KMS-11 (cell line): ENCODE measurements around the gene HOXA4.

Source experiments
- H2AFZ ChIP-seq: fragments of 200-600 bp; sonication (generic); 2 replicates; pipeline ENCODE4 v1.6.1; 2016; ENCODE audit warnings: antibody characterized with exemption, mixed run types, low read depth
- H3K27ac ChIP-seq: fragments of 200-600 bp; sonication (generic); 2 replicates; pipeline ENCODE4 v1.6.1; 2016; ENCODE audit warnings: mild to moderate bottlenecking, mixed run types
- H3K27me3 ChIP-seq: fragments of 200-600 bp; sonication (generic); 2 replicates; pipeline ENCODE4 v1.6.1; 2017; ENCODE audit warnings: mild to moderate bottlenecking, low read depth, mixed run types, moderate library complexity; ENCODE audit not compliant: insufficient read depth
- H3K36me3 ChIP-seq: fragments of 200-600 bp; sonication (generic); 2 replicates; pipeline ENCODE4 v1.6.1; 2017; ENCODE audit warnings: mild to moderate bottlenecking, mixed run types; ENCODE audit not compliant: insufficient read depth
- H3K4me1 ChIP-seq: fragments of 200-600 bp; sonication (generic); 2 replicates; pipeline ENCODE4 v1.6.1; 2016; ENCODE audit warnings: mild to moderate bottlenecking, low read depth, mixed run types; ENCODE audit not compliant: poor library complexity, severe bottlenecking
- H3K4me2 ChIP-seq: fragments of 200-600 bp; sonication (generic); 2 replicates; pipeline ENCODE4 v1.7.0; 2016; ENCODE audit warnings: mild to moderate bottlenecking, mixed run types
- H3K4me3 ChIP-seq: fragments of 200-600 bp; sonication (generic); IDR thresholded peaks from 2 replicates; pipeline ENCODE4 v1.6.1; 2017; ENCODE audit warnings: low read depth, low read length, mixed read lengths; ENCODE audit not compliant: insufficient read depth
- H3K79me2 ChIP-seq: fragments of 200-600 bp; sonication (generic); 2 replicates; pipeline ENCODE4 v1.6.1; 2016; ENCODE audit warnings: low read depth, mixed run types; ENCODE audit not compliant: insufficient read depth
- H3K9ac ChIP-seq: fragments of 200-600 bp; sonication (generic); 2 replicates; pipeline ENCODE4 v1.6.1; 2016; ENCODE audit warnings: mild to moderate bottlenecking, mixed run types
- H4K20me1 ChIP-seq: fragments of 200-600 bp; sonication (generic); 2 replicates; pipeline ENCODE4 v1.6.1; 2016; ENCODE audit warnings: mild to moderate bottlenecking, mixed run types; ENCODE audit not compliant: insufficient read depth
- TF ChIP-seq, protein P1 (sequence below): fragments of 200-600 bp; sonication (generic); conservative IDR thresholded peaks from 2 replicates; pipeline ENCODE4 v1.6.1; 2017; ENCODE audit warnings: low read depth, mild to moderate bottlenecking, antibody characterized with exemption, low read length, moderate library complexity, mixed read lengths

Gene HOXA4

DNA sequence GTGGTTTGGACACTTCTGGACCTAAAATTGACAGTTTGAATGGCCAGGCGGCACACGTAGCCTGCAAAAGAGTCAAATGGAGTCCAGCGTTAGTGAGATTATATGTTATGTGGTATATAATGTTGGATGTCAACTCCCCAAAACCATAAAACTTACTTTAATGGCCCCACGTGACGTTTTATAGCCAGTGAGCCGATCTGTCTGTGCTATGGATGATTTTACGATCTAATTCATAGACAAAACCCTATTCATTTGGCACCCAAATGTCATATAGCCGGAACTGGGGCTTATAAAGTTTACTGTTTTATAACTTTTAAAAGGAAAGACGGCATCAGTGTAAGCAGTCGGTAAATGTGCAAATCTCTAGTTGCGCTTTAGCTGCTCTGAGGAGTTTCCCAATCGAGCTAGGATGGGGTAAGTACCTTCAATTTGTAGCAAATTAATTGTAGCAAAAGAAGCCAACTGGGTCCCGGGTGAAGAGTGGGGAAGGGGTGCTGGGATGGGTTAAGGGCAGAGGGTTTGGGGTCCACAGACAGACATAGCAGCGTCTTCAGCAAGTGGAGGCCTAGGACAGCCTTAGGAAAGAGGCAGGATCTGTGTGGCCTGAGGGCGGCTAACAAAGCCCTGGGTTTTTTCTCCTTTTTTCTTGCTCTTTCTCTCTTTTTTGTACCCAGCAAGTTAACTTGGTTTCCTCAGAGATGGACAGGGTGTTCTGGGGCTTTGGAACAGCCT, 9.7 kb upstream of the HOXA4 start:
- no peaks in the 10 kb centered on the region for H3K79me2 ChIP-seq
- no peaks in the 10 kb centered on the region for H3K36me3 ChIP-seq
- no peak overlapping the region for H3K4me3 ChIP-seq
- no peaks in the 10 kb centered on the region for H4K20me1 ChIP-seq
- peaks cover 5% of the 10 kb centered on the region for H3K4me1 ChIP-seq
- H3K27me3 ChIP-seq, result no peaks in the 10 kb centered on the region
- H3K27ac ChIP-seq, result no peak overlapping the region
- H3K9ac ChIP-seq, result no peak overlapping the region
- H3K4me2 ChIP-seq, result no peak overlapping the region
- H2AFZ ChIP-seq, result no peak overlapping the region
- TF ChIP-seq, protein P1, sequence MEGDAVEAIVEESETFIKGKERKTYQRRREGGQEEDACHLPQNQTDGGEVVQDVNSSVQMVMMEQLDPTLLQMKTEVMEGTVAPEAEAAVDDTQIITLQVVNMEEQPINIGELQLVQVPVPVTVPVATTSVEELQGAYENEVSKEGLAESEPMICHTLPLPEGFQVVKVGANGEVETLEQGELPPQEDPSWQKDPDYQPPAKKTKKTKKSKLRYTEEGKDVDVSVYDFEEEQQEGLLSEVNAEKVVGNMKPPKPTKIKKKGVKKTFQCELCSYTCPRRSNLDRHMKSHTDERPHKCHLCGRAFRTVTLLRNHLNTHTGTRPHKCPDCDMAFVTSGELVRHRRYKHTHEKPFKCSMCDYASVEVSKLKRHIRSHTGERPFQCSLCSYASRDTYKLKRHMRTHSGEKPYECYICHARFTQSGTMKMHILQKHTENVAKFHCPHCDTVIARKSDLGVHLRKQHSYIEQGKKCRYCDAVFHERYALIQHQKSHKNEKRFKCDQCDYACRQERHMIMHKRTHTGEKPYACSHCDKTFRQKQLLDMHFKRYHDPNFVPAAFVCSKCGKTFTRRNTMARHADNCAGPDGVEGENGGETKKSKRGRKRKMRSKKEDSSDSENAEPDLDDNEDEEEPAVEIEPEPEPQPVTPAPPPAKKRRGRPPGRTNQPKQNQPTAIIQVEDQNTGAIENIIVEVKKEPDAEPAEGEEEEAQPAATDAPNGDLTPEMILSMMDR, result no peak

DNA sequence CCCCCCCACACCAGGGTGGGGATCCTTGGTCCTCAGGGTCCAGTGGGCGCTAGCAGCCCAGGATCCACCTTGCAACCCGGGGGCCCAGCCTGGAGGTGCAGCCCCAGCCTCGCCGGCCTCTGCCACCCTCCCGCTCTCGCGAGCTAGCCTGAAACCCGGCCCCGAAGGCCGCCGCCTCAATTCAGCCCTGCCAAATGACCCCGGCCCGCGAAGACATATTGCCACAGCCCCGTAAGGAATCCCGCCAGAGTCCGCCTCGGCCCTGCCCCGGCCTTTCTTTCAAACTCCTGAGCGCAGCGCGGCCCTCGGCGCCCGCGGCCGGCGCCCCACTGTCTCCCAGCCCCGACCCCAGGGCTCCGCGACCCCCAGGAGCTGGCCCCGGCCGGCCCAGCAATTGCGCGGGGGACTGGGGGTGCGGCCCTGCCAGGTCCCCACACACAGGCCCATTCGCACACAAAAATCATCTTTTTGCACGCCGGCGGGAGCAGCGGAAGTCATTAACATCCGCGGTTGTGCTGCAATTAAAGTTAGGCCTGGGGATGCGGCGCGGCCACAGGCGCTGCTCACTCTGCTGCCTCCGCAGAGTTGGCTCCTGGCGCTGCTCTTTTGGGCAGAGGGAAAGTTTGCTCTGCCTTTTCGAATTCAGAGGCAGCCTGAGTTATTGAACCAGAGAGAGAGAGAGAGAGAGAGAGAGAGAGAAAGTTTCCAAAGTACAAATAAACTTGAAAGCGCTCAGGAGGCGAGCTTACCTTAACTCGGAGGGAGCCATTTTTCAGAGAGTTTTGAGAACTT, 9.0 kb upstream of the HOXA4 start:
- H3K79me2 ChIP-seq, result no peaks in the 10 kb centered on the region
- no peaks in the 10 kb centered on the region for H4K20me1 ChIP-seq
- TF ChIP-seq, protein P1, result no peak
- H3K36me3 ChIP-seq, result no peaks in the 10 kb centered on the region
- H3K27ac ChIP-seq, result no peak overlapping the region
- H3K4me3 ChIP-seq, result no peak overlapping the region
- H3K9ac ChIP-seq, result no peak overlapping the region
- no peaks in the 10 kb centered on the region for H3K27me3 ChIP-seq
- no peak overlapping the region for H3K4me2 ChIP-seq
- peaks cover 12% of the 10 kb centered on the region for H3K4me1 ChIP-seq
- no peak overlapping the region for H2AFZ ChIP-seq

DNA sequence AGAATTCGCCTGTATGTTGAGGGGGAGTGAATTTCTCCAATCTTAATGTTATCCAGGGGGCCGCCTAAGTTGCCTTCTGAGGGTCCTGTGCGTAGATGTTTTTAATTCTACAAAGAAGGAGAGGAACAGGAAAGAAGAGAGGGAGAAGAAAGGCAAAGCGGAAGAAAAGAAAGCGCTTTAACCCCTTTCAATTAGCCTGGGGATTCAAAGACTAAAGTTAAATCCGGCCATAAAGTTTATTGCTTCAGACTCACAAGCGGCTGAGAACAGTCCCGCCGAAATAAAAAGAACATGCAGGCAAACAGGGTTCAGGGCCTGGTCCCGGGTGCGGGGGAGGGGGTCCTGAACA, 8.4 kb upstream of the HOXA4 start:
- no peak overlapping the region for H3K4me3 ChIP-seq
- no peak overlapping the region for H3K4me2 ChIP-seq
- H2AFZ ChIP-seq, result no peak overlapping the region
- no peak overlapping the region for H3K9ac ChIP-seq
- no peaks in the 10 kb centered on the region for H3K79me2 ChIP-seq
- no peaks in the 10 kb centered on the region for H3K27me3 ChIP-seq
- H3K36me3 ChIP-seq, result no peaks in the 10 kb centered on the region
- peaks cover 18% of the 10 kb centered on the region for H3K4me1 ChIP-seq
- TF ChIP-seq, protein P1, result no peak
- no peak overlapping the region for H3K27ac ChIP-seq
- no peaks in the 10 kb centered on the region for H4K20me1 ChIP-seq

DNA sequence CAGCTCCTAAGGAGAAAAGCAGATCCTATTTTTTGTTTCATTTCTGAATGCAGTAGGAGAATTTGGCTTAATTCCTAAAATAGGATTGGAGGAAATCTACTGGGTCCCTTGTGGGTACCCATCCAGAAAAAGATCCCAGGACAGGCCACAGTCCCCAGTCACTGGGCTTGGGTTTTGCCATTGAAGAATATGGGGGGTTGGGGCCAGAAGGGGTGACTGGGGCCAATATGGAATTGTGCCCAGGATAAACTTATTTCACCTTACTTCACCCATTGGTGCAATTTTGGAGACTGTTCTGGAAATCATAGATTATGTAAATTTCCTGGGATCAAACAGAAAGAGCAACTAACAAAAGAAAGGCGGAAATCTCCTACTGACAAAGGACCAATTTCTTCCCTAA, 7.9 kb upstream of the HOXA4 start:
- Histone ChIP-seq H3K27ac (no peak overlapping the region), H3K27me3 (no peaks in the 10 kb centered on the region), H3K4me2 (no peak overlapping the region), H2AFZ (no peak overlapping the region), H3K4me3 (no peak overlapping the region), H3K4me1 (peaks cover 23% of the 10 kb centered on the region), H3K9ac (no peak overlapping the region), H3K79me2 (no peaks in the 10 kb centered on the region), H3K36me3 (no peaks in the 10 kb centered on the region), H4K20me1 (no peaks in the 10 kb centered on the region)
- TF ChIP-seq, protein P1, result no peak
